HepG2 (cell line): ENCODE data around the gene LRBA.

Experiments
- GFI1 ChIP-seq: sonication (generic); formaldehyde crosslinking; IDR thresholded peaks from 2 replicates; pipeline ENCODE4 v1.5.0; 2020; ENCODE audit warnings: missing genetic modification reagents, mild to moderate bottlenecking, borderline replicate concordance
- MAX ChIP-seq: IDR thresholded peaks from 2 replicates; pipeline ENCODE4 v1.6.1; 2012; ENCODE audit warnings: inconsistent platforms
- NCOA1 ChIP-seq: sonication (generic); formaldehyde crosslinking; IDR thresholded peaks from 2 replicates; pipeline ENCODE4 v1.9.0; 2021; ENCODE audit warnings: missing genetic modification reagents
- NFIC ChIP-seq: IDR thresholded peaks from 2 replicates; pipeline ENCODE4 v1.6.1; 2012; ENCODE audit warnings: mild to moderate bottlenecking, low read length, inconsistent platforms
- NR1H2 ChIP-seq: sonication (generic); formaldehyde crosslinking; IDR thresholded peaks from 2 replicates; pipeline ENCODE4 v1.8.1; 2022; ENCODE audit warnings: low read depth, missing genetic modification reagents, borderline replicate concordance
- POLR2A ChIP-seq, 2 experiments: IDR thresholded peaks; 2 replicates each; pipeline ENCODE4 v1.6.1; 2011; ENCODE audit warnings: low read depth in 2 of 2, low read length in 2 of 2, mild to moderate bottlenecking in 1 of 2, moderate library complexity in 1 of 2; ENCODE audit not compliant: insufficient read depth in 1 of 2
- REST ChIP-seq, 2 experiments: IDR thresholded peaks; 2 replicates each; pipeline ENCODE4 v1.6.1; 2011 to 2012; ENCODE audit warnings: low read length in 2 of 2, borderline replicate concordance in 1 of 2, low read depth in 1 of 2, mild to moderate bottlenecking in 1 of 2, moderate library complexity in 1 of 2
- SNRNP70 ChIP-seq: fragments of 200-400 bp; formaldehyde crosslinking; IDR thresholded peaks from 2 replicates; pipeline ENCODE4 v1.6.1; 2017; ENCODE audit warnings: mild to moderate bottlenecking, low read depth, low read length, moderate library complexity
- TGIF2 ChIP-seq: IDR thresholded peaks from 2 replicates; pipeline ENCODE4 v1.6.1; 2016; ENCODE audit warnings: control low read depth, missing compliant biosample characterization
- ZNF639 ChIP-seq: conservative IDR thresholded peaks from 2 replicates; pipeline ENCODE4 v1.6.1; 2018; ENCODE audit warnings: missing genetic modification reagents
- TF ChIP-seq, protein P1 (sequence below): sonication (generic); formaldehyde crosslinking; IDR thresholded peaks from 2 replicates; pipeline ENCODE4 v1.9.0; 2021; ENCODE audit warnings: missing genetic modification reagents, borderline replicate concordance
- TF ChIP-seq, protein P2 (sequence below): IDR thresholded peaks from 2 replicates; pipeline ENCODE4 v1.6.1; 2016; ENCODE audit warnings: low read depth, missing genetic modification reagents, missing compliant biosample characterization
- TF ChIP-seq, protein P3 (sequence below): sonication (generic); formaldehyde crosslinking; IDR thresholded peaks from 2 replicates; pipeline ENCODE4 v1.5.0; 2020; ENCODE audit warnings: mild to moderate bottlenecking, missing genetic modification reagents, moderate library complexity

GRCh38 chr4:151004222-151004621, 10.9 kb downstream of the LRBA start:
- no peak for TF ChIP-seq NR1H2 (CRISPR knock-in tag)
- no peak for TF ChIP-seq NCOA1
- no peak for TF ChIP-seq GFI1 (CRISPR knock-in tag)
- no peak for TF ChIP-seq MAX
- no peak for TF ChIP-seq REST (IDR thresholded peaks at IDR 0.05; ENCODE audit: borderline replicate concordance in 1 of 2, low read depth in 1 of 2, low read length in 2 of 2)
- TF ChIP-seq, protein P1, sequence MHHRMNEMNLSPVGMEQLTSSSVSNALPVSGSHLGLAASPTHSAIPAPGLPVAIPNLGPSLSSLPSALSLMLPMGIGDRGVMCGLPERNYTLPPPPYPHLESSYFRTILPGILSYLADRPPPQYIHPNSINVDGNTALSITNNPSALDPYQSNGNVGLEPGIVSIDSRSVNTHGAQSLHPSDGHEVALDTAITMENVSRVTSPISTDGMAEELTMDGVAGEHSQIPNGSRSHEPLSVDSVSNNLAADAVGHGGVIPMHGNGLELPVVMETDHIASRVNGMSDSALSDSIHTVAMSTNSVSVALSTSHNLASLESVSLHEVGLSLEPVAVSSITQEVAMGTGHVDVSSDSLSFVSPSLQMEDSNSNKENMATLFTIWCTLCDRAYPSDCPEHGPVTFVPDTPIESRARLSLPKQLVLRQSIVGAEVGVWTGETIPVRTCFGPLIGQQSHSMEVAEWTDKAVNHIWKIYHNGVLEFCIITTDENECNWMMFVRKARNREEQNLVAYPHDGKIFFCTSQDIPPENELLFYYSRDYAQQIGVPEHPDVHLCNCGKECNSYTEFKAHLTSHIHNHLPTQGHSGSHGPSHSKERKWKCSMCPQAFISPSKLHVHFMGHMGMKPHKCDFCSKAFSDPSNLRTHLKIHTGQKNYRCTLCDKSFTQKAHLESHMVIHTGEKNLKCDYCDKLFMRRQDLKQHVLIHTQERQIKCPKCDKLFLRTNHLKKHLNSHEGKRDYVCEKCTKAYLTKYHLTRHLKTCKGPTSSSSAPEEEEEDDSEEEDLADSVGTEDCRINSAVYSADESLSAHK = no peak
- no peak for TF ChIP-seq SNRNP70
- TF ChIP-seq, protein P2, sequence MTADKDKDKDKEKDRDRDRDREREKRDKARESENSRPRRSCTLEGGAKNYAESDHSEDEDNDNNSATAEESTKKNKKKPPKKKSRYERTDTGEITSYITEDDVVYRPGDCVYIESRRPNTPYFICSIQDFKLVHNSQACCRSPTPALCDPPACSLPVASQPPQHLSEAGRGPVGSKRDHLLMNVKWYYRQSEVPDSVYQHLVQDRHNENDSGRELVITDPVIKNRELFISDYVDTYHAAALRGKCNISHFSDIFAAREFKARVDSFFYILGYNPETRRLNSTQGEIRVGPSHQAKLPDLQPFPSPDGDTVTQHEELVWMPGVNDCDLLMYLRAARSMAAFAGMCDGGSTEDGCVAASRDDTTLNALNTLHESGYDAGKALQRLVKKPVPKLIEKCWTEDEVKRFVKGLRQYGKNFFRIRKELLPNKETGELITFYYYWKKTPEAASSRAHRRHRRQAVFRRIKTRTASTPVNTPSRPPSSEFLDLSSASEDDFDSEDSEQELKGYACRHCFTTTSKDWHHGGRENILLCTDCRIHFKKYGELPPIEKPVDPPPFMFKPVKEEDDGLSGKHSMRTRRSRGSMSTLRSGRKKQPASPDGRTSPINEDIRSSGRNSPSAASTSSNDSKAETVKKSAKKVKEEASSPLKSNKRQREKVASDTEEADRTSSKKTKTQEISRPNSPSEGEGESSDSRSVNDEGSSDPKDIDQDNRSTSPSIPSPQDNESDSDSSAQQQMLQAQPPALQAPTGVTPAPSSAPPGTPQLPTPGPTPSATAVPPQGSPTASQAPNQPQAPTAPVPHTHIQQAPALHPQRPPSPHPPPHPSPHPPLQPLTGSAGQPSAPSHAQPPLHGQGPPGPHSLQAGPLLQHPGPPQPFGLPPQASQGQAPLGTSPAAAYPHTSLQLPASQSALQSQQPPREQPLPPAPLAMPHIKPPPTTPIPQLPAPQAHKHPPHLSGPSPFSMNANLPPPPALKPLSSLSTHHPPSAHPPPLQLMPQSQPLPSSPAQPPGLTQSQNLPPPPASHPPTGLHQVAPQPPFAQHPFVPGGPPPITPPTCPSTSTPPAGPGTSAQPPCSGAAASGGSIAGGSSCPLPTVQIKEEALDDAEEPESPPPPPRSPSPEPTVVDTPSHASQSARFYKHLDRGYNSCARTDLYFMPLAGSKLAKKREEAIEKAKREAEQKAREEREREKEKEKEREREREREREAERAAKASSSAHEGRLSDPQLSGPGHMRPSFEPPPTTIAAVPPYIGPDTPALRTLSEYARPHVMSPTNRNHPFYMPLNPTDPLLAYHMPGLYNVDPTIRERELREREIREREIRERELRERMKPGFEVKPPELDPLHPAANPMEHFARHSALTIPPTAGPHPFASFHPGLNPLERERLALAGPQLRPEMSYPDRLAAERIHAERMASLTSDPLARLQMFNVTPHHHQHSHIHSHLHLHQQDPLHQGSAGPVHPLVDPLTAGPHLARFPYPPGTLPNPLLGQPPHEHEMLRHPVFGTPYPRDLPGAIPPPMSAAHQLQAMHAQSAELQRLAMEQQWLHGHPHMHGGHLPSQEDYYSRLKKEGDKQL = no peak
- TF ChIP-seq, protein P3, sequence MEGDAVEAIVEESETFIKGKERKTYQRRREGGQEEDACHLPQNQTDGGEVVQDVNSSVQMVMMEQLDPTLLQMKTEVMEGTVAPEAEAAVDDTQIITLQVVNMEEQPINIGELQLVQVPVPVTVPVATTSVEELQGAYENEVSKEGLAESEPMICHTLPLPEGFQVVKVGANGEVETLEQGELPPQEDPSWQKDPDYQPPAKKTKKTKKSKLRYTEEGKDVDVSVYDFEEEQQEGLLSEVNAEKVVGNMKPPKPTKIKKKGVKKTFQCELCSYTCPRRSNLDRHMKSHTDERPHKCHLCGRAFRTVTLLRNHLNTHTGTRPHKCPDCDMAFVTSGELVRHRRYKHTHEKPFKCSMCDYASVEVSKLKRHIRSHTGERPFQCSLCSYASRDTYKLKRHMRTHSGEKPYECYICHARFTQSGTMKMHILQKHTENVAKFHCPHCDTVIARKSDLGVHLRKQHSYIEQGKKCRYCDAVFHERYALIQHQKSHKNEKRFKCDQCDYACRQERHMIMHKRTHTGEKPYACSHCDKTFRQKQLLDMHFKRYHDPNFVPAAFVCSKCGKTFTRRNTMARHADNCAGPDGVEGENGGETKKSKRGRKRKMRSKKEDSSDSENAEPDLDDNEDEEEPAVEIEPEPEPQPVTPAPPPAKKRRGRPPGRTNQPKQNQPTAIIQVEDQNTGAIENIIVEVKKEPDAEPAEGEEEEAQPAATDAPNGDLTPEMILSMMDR (CRISPR knock-in tag) = no peak
- no peak for TF ChIP-seq ZNF639 (CRISPR knock-in tag)
- no peak for TF ChIP-seq NFIC
- no peak for TF ChIP-seq POLR2A (IDR thresholded peaks at IDR 0.05; ENCODE audit: insufficient read depth in 1 of 2, low read depth in 2 of 2, low read length in 2 of 2)
- TF ChIP-seq TGIF2 (CRISPR knock-in tag) = no peak
